Breast epithelium (tissue), 4 donors: ENCODE results near the gene NID2. TPM values are rescaled to one million over a fixed set of nuclear protein-coding genes. Genes with fewer than 3 reads are reported as not detected.
A peak's percentile ranks its signal among the peaks of the same experiment; 100 is the strongest.

ENCODE experiments used
- DNase-seq, 2 donors: peaks; one replicate each; pipeline ENCODE4 v3.0.0-alpha.2; 2019; ENCODE audit warnings: low spot score in 2 of 2
- H3K27ac ChIP-seq, 2 donors: fragments of 200-600 bp; sonication (generic) in 1 of 2; one replicate each; pipeline ENCODE4 v1.5.1; 2016 to 2019; ENCODE audit warnings: mild to moderate bottlenecking in 1 of 2
- H3K27me3 ChIP-seq, 2 donors: fragments of 200-600 bp; sonication (generic) in 1 of 2; one replicate each; pipeline versions ENCODE4 v1.5.1 to v1.6.0; 2017 to 2019; ENCODE audit warnings: control low read depth in 1 of 2, mild to moderate bottlenecking in 1 of 2
- H3K36me3 ChIP-seq: fragments of 200-600 bp; one replicate; pipeline ENCODE4 v1.5.1; 2019
- H3K4me1 ChIP-seq, 2 donors: fragments of 200-600 bp; sonication (generic); one replicate each; pipeline ENCODE4 v1.5.1; 2016 to 2019; ENCODE audit warnings: control low read depth in 1 of 2
- H3K4me3 ChIP-seq, 3 donors: fragments of 200-600 bp; sonication (generic); 1 replicate in 2 of 3; 2 replicates in 1 of 3; pipeline ENCODE4 v1.5.1; 2016 to 2019; ENCODE audit warnings: mild to moderate bottlenecking in 3 of 3, moderate library complexity in 2 of 3
- H3K9me3 ChIP-seq, 2 donors: fragments of 200-600 bp; sonication (generic) in 1 of 2; one replicate each; pipeline ENCODE4 v1.5.1; 2016 to 2019; ENCODE audit warnings: control low read depth in 1 of 2
- POLR2A ChIP-seq: fragments of 450-650 bp; IDR thresholded peaks from one replicate; pipeline ENCODE4 v1.6.1; 2016; ENCODE audit warnings: antibody characterized with exemption, mild to moderate bottlenecking, moderate library complexity
- POLR2AphosphoS5 ChIP-seq, 3 donors: sonication (generic); formaldehyde crosslinking; IDR thresholded peaks; one replicate each; pipeline ENCODE4 v1.6.1; 2017; ENCODE audit warnings: antibody characterized with exemption in 3 of 3
- intact Hi-C: fragments of 100-400 bp; cut with DNase I; formaldehyde crosslinking; loops from one replicate; pipeline ENCODE4 v1.15.1; 2023; ENCODE audit warnings: low total_unique reads
- total RNA-seq, 3 donors: library from RNA; depleted of rRNA; stranded (reverse); fragments of >200 nt; gene quantifications; one replicate each; pipeline ENCODE4 v1.1.0, GENCODE V29; 2016
- TF ChIP-seq, protein P1 (sequence below), 3 donors: fragments of 450-650 bp; IDR thresholded peaks; one replicate each; pipeline ENCODE4 v1.5.1; 2016 to 2017; ENCODE audit warnings: antibody characterized with exemption in 3 of 3, mild to moderate bottlenecking in 3 of 3, moderate library complexity in 3 of 3

NID2 gene
- total RNA-seq, 3 donors from 2014 or later, result 10.9 to 30.8 (median 14.2) TPM

DNA sequence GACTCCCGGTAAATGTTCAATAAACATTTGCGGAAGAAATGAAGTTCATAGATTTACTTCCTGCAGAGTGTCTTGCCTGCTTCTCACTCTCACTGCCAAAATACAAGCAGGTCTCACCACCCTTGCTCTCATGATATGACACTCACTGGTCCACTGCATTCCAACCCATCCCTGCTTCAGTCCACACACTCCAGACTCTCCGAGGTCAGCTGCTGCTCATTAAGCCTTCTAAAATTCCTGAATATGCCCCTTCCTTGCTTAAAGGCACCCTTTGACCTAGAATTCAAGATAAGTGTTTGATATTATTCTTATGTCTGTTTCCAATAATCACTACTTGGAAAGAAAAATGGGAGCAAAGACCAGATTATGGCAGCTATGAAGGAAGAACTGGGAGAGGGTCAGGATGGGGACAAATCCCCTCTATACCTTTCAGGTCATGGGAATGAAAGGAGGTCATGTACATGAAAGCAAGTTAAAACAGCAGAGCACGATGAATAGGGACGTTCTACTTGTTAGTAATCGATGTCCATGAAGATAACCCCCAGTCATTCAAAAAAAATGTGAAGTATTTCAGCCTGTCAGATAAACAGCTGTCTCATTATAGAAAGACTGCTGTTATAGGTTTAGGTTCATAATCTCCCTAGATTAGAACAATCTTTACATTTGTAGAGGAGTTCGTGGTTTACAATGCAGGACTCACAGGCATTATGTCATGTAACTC, 10.5 kb upstream of the NID2 start:
- TF ChIP-seq POLR2AphosphoS5 (IDR thresholded peaks at IDR 0.05) (no peak), POLR2A (no peak)
- TF ChIP-seq, protein P1, sequence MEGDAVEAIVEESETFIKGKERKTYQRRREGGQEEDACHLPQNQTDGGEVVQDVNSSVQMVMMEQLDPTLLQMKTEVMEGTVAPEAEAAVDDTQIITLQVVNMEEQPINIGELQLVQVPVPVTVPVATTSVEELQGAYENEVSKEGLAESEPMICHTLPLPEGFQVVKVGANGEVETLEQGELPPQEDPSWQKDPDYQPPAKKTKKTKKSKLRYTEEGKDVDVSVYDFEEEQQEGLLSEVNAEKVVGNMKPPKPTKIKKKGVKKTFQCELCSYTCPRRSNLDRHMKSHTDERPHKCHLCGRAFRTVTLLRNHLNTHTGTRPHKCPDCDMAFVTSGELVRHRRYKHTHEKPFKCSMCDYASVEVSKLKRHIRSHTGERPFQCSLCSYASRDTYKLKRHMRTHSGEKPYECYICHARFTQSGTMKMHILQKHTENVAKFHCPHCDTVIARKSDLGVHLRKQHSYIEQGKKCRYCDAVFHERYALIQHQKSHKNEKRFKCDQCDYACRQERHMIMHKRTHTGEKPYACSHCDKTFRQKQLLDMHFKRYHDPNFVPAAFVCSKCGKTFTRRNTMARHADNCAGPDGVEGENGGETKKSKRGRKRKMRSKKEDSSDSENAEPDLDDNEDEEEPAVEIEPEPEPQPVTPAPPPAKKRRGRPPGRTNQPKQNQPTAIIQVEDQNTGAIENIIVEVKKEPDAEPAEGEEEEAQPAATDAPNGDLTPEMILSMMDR (IDR thresholded peaks at IDR 0.05), result no peak
- intact Hi-C loops, result no loop called here
- Histone ChIP-seq H3K27ac (no peak overlapping the region), H3K4me3 (no peak overlapping the region), H3K4me1 (no peaks in the 10 kb centered on the region), H3K36me3 (no peaks in the 10 kb centered on the region), H3K9me3 (no peaks in the 10 kb centered on the region), H3K27me3 (no peaks in the 10 kb centered on the region)
- DNase-seq, result no peak

DNA sequence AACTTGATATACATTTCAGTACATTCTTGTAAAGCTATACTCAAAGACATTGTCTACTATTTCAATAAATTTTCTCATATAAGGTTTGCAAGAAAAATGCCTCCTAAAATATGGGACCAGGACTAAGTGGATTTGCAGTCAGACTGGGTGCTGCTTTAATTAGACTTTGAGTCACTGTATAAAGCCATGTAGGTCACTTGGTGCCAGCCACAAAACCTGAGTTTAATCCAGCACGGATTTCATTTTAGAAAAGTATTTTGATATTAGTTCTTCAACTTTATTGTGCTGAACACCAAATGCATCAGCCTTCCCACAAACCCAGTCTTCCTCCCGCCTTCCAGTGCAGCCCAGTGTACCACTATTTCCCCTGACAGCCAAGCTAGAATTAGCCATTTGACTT, 9.9 kb upstream of the NID2 start:
- H3K9me3 ChIP-seq, result no peaks in the 10 kb centered on the region
- no peaks in the 10 kb centered on the region for H3K4me1 ChIP-seq
- TF ChIP-seq, protein P1 (IDR thresholded peaks at IDR 0.05), result no peak
- no peak for TF ChIP-seq POLR2AphosphoS5 (IDR thresholded peaks at IDR 0.05)
- TF ChIP-seq POLR2A, result no peak
- DNase-seq, result no peak
- intact Hi-C loops, result no loop called here
- H3K27me3 ChIP-seq, result no peaks in the 10 kb centered on the region
- no peak overlapping the region for H3K4me3 ChIP-seq
- H3K36me3 ChIP-seq, result no peaks in the 10 kb centered on the region
- no peak overlapping the region for H3K27ac ChIP-seq

DNA sequence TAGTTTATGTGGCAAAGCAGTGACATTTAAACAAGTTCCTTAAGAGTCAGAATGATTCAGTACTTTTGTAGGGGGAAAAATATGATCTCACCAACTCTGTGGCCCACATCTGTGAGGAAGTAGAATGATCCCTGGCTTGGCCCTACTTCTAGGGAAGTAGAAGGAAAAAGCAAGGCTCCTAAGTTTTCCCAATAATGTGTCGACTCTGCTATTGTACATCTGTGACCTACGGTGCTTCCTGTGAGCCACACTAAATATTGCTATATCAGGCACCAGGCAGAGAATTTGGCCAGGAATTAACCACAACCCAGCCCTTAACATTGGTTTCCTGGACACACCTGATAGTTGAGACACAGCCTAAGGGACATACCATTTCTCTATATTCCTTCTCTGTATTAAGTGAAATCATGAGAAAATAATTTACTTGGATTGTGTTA, 9.3 kb upstream of the NID2 start:
- Histone ChIP-seq H3K27me3 (no peaks in the 10 kb centered on the region), H3K27ac (no peak overlapping the region), H3K4me1 (no peaks in the 10 kb centered on the region), H3K9me3 (no peaks in the 10 kb centered on the region), H3K4me3 (no peak overlapping the region), H3K36me3 (no peaks in the 10 kb centered on the region)
- intact Hi-C loops, result no loop called here
- TF ChIP-seq POLR2A (no peak), POLR2AphosphoS5 (IDR thresholded peaks at IDR 0.05) (no peak)
- TF ChIP-seq, protein P1 (IDR thresholded peaks at IDR 0.05), result no peak
- DNase-seq, result no peak

DNA sequence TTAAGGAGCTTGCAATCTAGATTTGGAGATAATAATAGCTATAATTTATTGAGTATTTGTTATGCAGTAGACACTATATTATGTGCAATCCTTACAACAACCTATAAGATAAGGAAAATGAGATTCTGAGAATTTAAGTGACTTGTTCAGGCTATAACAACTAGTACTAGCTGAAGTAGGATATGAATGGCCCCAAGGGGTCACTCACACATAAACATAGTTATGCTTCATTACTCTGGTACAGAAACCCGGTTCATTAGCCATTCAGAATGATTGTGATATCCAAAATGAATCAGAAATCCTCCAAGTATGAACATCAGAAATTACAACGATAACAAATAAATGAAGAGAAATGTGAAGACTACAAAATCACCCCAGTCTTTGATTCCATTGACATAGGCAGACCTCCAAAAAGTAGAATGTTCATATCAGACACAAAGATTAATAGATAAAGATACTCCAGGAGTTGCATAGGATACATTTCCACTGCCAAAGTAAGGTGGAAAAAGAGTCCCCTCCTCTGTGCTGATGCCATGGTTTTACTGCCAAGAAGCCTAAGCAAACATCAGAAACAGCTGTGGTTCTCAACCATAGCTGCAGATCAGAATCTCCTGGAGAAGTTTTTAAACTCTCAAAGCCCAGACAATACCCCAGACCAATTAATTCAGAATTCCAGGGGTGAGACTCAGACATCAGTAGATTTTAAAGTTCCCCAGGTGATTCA, 8.6 kb upstream of the NID2 start:
- Histone ChIP-seq H3K36me3 (no peaks in the 10 kb centered on the region), H3K27me3 (no peaks in the 10 kb centered on the region), H3K4me1 (no peaks in the 10 kb centered on the region), H3K9me3 (no peaks in the 10 kb centered on the region), H3K4me3 (no peak overlapping the region), H3K27ac (no peak overlapping the region)
- intact Hi-C loops, result no loop called here
- DNase-seq, result no peak
- TF ChIP-seq, protein P1 (IDR thresholded peaks at IDR 0.05), result no peak
- TF ChIP-seq POLR2A (no peak), POLR2AphosphoS5 (IDR thresholded peaks at IDR 0.05) (no peak)

DNA sequence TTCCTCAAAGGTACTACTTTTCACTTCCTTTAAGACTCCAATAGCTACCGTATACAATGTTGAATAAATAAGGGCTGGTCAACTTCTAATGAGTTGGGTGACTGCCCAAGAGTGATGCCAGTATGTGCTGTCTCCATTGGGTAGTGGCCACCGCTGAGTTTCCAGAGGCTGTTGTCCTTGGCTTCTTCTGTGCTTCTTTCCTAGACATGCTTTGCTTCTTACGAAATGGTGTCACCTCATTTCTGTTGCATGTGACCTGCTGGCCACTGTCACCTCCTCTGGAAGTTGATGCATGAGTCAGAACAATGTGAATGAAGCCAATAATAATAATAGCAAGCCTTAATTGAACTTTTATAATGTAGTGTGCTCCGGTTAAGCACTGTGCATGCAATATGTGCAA, 7.5 kb upstream of the NID2 start:
- no peak overlapping the region for H3K4me3 ChIP-seq
- H3K4me1 ChIP-seq, result no peaks in the 10 kb centered on the region
- no peaks in the 10 kb centered on the region for H3K9me3 ChIP-seq
- TF ChIP-seq, protein P1 (IDR thresholded peaks at IDR 0.05), result no peak
- TF ChIP-seq POLR2A, result no peak
- TF ChIP-seq POLR2AphosphoS5 (IDR thresholded peaks at IDR 0.05), result peak in 1 of 3 donors; percentile 57
- DNase-seq, result peak in 1 of 2 donors; percentile 71
- H3K27me3 ChIP-seq, result no peaks in the 10 kb centered on the region
- intact Hi-C loops, result no loop called here
- H3K27ac ChIP-seq, result no peak overlapping the region
- H3K36me3 ChIP-seq, result no peaks in the 10 kb centered on the region
